HG02588 (cell line): ENCODE data around the gene BRD9.
"Not testable (repeated sequence)": the region's sequence is repeated elsewhere in the genome, so short reads cannot be mapped to it uniquely, and the experiment has no call there.

Experiments used
- ATAC-seq: cut with Tn5 transposase; IDR thresholded peaks from one replicate; pipeline ENCODE4 v1.9.1; 2021; ENCODE audit warnings: mild to moderate bottlenecking, moderate library complexity; ENCODE audit not compliant: unreplicated experiment

BRD9 gene

GRCh38 chr5:892394-893136 is at the start of gene BRD9, which contains the start of gene TRIP13:
Gene BRD9 (minus strand): TSS chr5:892801. CDS start chr5:892657, 144 bp downstream.
Gene TRIP13 (plus strand): TSS chr5:892884. CDS start chr5:892999, 115 bp downstream.
- ATAC-seq = peak; percentile 94

GRCh38 chr5:940741-941140 is 48.1 kb upstream of the BRD9 start:
- ATAC-seq = not testable (repeated sequence)

GRCh38 chr5:939368-939767 is 46.8 kb upstream of the BRD9 start:
- no peak for ATAC-seq

DNA sequence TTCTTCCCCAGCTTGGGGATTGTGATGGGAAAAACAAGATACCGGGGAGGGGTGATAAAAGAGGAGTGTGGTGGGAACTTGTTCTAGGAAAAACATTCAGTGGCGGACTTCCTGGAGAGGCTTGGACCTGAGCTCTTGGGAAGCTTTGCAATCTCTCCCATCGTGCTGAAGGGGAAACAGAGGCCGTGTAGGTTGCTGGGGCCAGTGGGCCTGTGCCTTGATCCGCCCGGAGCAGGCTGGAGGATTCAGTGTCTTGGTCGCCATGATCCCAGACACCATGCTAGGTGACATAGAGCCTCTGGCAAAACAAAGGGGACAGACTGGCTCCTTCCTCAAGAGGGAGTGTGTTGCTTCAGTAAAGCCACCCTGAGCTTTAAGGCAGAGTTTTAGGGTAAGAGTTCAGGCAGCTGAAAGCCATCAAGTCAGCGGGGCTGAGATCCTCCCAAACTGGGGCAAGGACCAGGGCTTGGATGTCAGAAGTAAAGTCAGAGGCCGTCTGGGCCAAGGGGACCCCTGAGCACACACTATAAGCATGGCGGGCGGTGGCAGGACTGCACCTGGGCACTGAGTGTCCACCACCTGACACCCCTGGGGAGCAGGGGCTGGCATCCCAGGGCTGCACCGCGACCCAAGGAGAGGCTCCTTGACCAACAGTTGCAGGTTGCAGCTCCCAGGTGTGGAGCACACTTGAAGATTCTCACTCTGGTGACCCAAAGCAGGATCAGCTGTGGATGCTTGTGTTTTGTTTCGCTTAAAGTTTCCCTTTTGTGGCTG is 44.7 kb upstream of the BRD9 start:
- no peak for ATAC-seq

DNA sequence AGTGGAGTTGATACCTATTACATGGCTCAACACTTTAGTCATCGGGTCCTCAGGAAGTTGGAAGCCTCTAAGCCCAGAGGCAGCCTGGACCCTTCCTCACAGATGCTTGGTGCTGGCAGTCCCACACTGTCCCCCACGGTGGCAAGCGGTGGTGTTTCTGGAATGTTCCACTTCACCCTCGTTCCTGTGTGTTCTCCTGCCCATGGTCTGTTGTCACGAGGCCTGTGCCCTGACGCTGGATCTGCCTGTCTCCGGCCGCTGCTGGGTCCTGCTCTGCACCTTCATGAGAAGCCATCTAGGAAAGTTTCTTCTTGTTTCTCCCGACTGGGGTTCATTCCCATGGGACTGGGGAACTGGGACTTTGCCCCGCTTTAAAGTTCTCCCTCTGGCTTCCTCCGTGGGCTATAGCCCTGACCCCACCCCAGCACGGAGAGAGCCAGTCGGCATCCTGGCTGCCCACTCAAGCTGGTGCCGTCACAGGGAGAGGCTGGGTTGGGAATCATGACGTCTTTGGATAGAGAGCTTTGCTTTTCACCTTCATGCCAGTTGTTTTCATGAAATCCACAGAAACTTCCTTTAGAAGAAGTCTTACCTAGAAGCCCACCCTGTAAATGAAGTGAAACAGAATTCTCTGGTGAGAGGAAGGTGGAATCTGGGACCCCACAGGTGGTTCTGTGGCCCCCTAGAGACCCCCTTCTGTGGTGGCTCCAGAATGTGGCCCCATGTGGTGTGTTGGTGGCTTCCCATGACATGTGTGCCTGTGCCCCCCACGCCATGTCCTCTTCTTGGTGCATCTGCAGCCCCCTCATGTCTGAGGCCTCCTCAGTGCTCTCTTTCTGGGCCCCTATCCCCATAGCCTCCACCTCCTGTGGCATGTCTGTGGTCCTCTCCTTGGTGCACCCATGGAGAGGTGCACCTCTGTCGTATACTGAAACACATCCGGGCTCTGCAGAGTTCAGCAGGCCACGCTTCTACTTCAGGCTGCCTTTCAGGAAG is 43.8 kb upstream of the BRD9 start:
- no peak for ATAC-seq

DNA sequence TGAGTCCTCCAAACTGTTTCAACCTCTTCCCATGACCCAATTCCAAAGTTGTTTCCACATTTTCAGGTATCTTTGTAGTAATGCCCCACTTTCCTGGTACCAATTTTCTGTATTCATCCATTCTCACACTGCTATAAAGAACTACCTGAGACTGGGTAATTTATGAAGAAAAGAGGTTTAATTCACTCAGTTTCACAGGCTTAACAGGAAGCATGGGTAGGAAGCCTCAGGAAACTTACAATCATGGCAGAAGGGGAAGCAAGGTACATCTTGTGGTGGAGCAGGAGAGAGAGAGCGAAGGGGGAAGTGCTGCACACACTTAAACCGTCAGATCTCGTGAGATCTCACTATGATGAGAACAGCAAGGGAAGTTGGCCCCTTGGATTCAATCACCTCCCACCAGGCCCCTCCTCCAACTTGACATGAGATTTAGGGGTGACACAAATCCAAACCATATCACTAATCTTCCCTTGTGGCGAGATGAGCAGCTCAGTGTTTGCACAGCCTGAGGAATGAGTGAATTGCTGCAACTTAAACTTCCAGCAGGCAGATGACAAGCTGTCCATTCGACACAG is 43.0 kb upstream of the BRD9 start:
- ATAC-seq = no peak

- not testable (repeated sequence) for ATAC-seq
These were observed 41.9 kb upstream of the BRD9 start for GRCh38 chr5:934381-934967.

- ATAC-seq = not testable (repeated sequence)
These were observed 41.4 kb upstream of the BRD9 start for GRCh38 chr5:933951-934350.

- no peak for ATAC-seq
These were observed 40.8 kb upstream of the BRD9 start for GRCh38 chr5:933251-933861.

DNA sequence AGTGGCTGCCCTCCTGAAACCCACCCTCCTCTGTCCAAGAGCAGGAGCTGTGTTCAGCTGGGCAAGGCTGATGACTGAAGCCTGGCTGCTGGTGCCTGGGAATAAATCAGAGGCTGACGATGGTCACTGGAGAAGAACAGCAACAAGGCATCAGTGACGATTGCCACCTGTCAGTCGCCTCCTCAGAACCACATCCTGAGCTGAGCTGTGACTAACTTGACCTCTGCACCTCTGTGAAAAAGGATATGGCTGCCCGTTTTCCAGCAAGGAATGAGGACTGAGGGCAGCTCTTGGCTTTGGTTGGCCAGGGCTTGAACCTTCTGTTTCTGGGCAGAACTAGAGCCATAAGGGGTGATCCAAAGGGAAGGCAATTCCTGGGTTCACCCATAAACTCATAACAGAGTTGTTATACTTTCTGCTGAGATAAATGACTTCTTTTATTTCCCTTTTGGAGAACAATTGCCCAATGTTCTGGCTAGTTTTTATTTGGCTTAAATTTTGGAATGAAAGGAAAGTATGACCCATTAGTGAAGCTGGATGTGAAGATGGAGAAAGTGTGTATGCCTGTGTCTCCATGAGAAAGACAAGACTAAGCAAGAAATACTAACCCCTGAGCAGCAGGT is 40.1 kb upstream of the BRD9 start:
- no peak for ATAC-seq

- ATAC-seq = no peak
These were observed 39.6 kb upstream of the BRD9 start for GRCh38 chr5:932151-932627.

GRCh38 chr5:931570-932145 is 39.1 kb upstream of the BRD9 start:
- ATAC-seq = no peak

- no peak for ATAC-seq
These were observed 38.3 kb upstream of the BRD9 start for GRCh38 chr5:930866-931265.

- no peak for ATAC-seq
These were observed 37.0 kb upstream of the BRD9 start for GRCh38 chr5:929596-929995.

- not testable (repeated sequence) for ATAC-seq
These were observed 36.6 kb upstream of the BRD9 start for GRCh38 chr5:929182-929581.

GRCh38 chr5:927172-928015 is 34.8 kb upstream of the BRD9 start:
- no peak for ATAC-seq

DNA sequence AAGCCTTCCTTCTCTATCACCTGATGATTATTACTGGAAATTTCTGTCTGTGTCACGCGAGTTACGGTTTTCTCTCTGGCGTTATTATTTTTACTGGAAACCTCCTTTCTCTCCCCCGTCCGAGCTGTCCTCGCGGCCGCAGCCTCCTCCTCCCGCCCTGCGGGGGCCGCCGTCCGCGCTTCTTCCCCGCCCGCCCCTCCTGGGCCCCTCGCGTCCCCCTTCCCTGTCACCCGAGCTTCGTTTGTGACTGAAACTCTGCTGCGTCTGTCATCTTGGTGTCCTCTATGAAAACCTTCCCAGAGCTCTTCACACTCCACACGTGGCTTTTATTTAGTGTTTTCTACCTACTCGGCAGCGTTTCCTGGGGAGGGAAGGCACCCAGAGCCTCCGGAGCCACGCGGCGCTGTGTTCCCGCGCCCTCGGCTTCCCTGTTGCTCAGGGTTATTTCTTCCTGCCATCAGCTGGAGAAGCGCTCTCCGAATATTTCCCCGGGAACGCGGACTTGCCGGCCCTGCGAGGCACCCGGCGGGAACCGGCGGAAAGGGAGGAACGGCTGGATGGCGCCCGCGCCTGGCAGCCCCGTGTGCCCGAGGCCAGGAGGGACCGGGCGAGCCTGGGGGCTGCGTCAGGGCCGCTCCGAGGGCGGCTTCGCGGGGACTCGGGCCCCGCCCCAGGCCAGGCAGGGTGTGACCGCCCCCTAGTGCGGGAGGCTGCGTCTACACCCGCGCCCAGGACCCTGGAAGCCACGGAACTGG is 34.0 kb upstream of the BRD9 start:
- no peak for ATAC-seq
